ENCODE results near the gene TBC1D14.

Gene TBC1D14

GRCh38 chr4:7045961-7046921 lies 136.6 kb downstream of the TBC1D14 start:
- Histone ChIP-seq H3F3A (ENCODE audit: low read depth) (no peaks in the 10 kb centered on the region), H3K9ac (ENCODE audit: low read depth, low read length, poor library complexity, severe bottlenecking) (no peak overlapping the region), H3K9me2 (replicated peaks; ENCODE audit: low read depth, low read length) (no peaks in the 10 kb centered on the region), H3K4me2 (ENCODE audit: low read depth, low read length, poor library complexity, severe bottlenecking) (peak overlapping the region; percentile 84), H3K36me3 (ENCODE audit: insufficient read depth, low read length) (no peaks in the 10 kb centered on the region), H2AFZ (ENCODE audit: low read length) (no peak overlapping the region), H4K20me1 (ENCODE audit: insufficient read depth, low read length, poor library complexity, severe bottlenecking) (peaks cover 64% of the 10 kb centered on the region), H3K9me3 (ENCODE audit: insufficient read depth, low read depth, low read length) (no peaks in the 10 kb centered on the region), H3K27me3 (ENCODE audit: insufficient read depth, low read length, poor library complexity, severe bottlenecking) (peaks cover 50% of the 10 kb centered on the region), H3K79me2 (ENCODE audit: insufficient read depth, low read length) (peaks cover 15% of the 10 kb centered on the region; the same call in 1 of the 2 replicates), H3K4me1 (ENCODE audit: insufficient read depth, low read length, poor library complexity, severe bottlenecking) (peaks cover 23% of the 10 kb centered on the region), H3K4me3 (ENCODE audit: low read length, poor library complexity, severe bottlenecking) (peak overlapping the region; percentile 6)
- no peak for TF ChIP-seq EZH2phosphoT487 (IDR thresholded peaks at IDR 0.05; ENCODE audit: borderline replicate concordance)
- TF ChIP-seq CTCF (conservative IDR thresholded peaks at IDR 0.05; ENCODE audit: low read length): no peak

- Histone ChIP-seq H3K4me2 (ENCODE audit: low read depth, low read length, poor library complexity, severe bottlenecking) (peak overlapping the region; percentile 84), H3K36me3 (ENCODE audit: insufficient read depth, low read length) (no peaks in the 10 kb centered on the region), H3F3A (ENCODE audit: low read depth) (no peaks in the 10 kb centered on the region), H4K20me1 (ENCODE audit: insufficient read depth, low read length, poor library complexity, severe bottlenecking) (peaks cover 67% of the 10 kb centered on the region), H3K4me1 (ENCODE audit: insufficient read depth, low read length, poor library complexity, severe bottlenecking) (peaks cover 23% of the 10 kb centered on the region), H3K27me3 (ENCODE audit: insufficient read depth, low read length, poor library complexity, severe bottlenecking) (peaks cover 47% of the 10 kb centered on the region), H3K9me2 (replicated peaks; ENCODE audit: low read depth, low read length) (no peaks in the 10 kb centered on the region), H3K9ac (ENCODE audit: low read depth, low read length, poor library complexity, severe bottlenecking) (no peak overlapping the region), H3K9me3 (ENCODE audit: insufficient read depth, low read depth, low read length) (no peaks in the 10 kb centered on the region), H2AFZ (ENCODE audit: low read length) (no peak overlapping the region), H3K4me3 (ENCODE audit: low read length, poor library complexity, severe bottlenecking) (no peak overlapping the region), H3K79me2 (ENCODE audit: insufficient read depth, low read length) (peaks cover 15% of the 10 kb centered on the region; the same call in 1 of the 2 replicates)
- TF ChIP-seq CTCF (conservative IDR thresholded peaks at IDR 0.05; ENCODE audit: low read length) (no peak), EZH2phosphoT487 (IDR thresholded peaks at IDR 0.05; ENCODE audit: borderline replicate concordance) (no peak)
Observed at GRCh38 chr4:7046971-7047370, 137.3 kb downstream of the TBC1D14 start.

GRCh38 chr4:7048642-7049041 lies 139.0 kb downstream of the TBC1D14 start:
- Histone ChIP-seq H3F3A (ENCODE audit: low read depth) (no peaks in the 10 kb centered on the region), H4K20me1 (ENCODE audit: insufficient read depth, low read length, poor library complexity, severe bottlenecking) (peaks cover 82% of the 10 kb centered on the region), H3K9me2 (replicated peaks; ENCODE audit: low read depth, low read length) (no peaks in the 10 kb centered on the region), H3K4me3 (ENCODE audit: low read length, poor library complexity, severe bottlenecking) (no peak overlapping the region), H3K4me1 (ENCODE audit: insufficient read depth, low read length, poor library complexity, severe bottlenecking) (peaks cover 38% of the 10 kb centered on the region), H3K27me3 (ENCODE audit: insufficient read depth, low read length, poor library complexity, severe bottlenecking) (peaks cover 42% of the 10 kb centered on the region), H2AFZ (ENCODE audit: low read length) (no peak overlapping the region), H3K9ac (ENCODE audit: low read depth, low read length, poor library complexity, severe bottlenecking) (no peak overlapping the region), H3K36me3 (ENCODE audit: insufficient read depth, low read length) (no peaks in the 10 kb centered on the region), H3K4me2 (ENCODE audit: low read depth, low read length, poor library complexity, severe bottlenecking) (no peak overlapping the region), H3K79me2 (ENCODE audit: insufficient read depth, low read length) (peaks cover 15% of the 10 kb centered on the region; the same call in 1 of the 2 replicates), H3K9me3 (ENCODE audit: insufficient read depth, low read depth, low read length) (no peaks in the 10 kb centered on the region)
- TF ChIP-seq EZH2phosphoT487 (IDR thresholded peaks at IDR 0.05; ENCODE audit: borderline replicate concordance) (no peak), CTCF (conservative IDR thresholded peaks at IDR 0.05; ENCODE audit: low read length) (no peak)

Data from Loucy (cell line).